HepG2 (cell line): Measurements from ENCODE around the gene NUFIP2. TPM values are rescaled to one million over a fixed set of nuclear protein-coding genes. Genes with fewer than 3 reads are reported as not detected.
A peak's percentile ranks its signal among the peaks of the same experiment; 100 is the strongest.

Experiments used
- ATF5 ChIP-seq: sonication (generic); formaldehyde crosslinking; IDR thresholded peaks from 2 replicates; pipeline ENCODE4 v1.4.0; 2020; ENCODE audit warnings: mild to moderate bottlenecking, low read depth, missing genetic modification reagents
- CHD4 ChIP-seq: fragments of 200-600 bp; sonication (generic); IDR thresholded peaks from 2 replicates; pipeline ENCODE4 v1.7.0; 2017; ENCODE audit warnings: mild to moderate bottlenecking, low read length, borderline replicate concordance
- GABPB1 ChIP-seq: IDR thresholded peaks from 2 replicates; pipeline ENCODE4 v1.6.1; 2016; ENCODE audit warnings: mild to moderate bottlenecking, missing genetic modification reagents, moderate library complexity, missing compliant biosample characterization
- HES4 ChIP-seq: sonication (generic); formaldehyde crosslinking; IDR thresholded peaks from 2 replicates; pipeline ENCODE4 v1.9.0; 2021; ENCODE audit warnings: mild to moderate bottlenecking, missing genetic modification reagents, borderline replicate concordance
- KDM2A ChIP-seq: sonication (generic); formaldehyde crosslinking; IDR thresholded peaks from 2 replicates; pipeline ENCODE4 v1.4.0; 2020; ENCODE audit warnings: low read depth, missing genetic modification reagents, borderline replicate concordance
- MIER3 ChIP-seq: IDR thresholded peaks from 2 replicates; pipeline ENCODE4 v1.6.1; 2016; ENCODE audit warnings: missing compliant biosample characterization, borderline replicate concordance
- NCOA1 ChIP-seq: sonication (generic); formaldehyde crosslinking; IDR thresholded peaks from 2 replicates; pipeline ENCODE4 v1.9.0; 2021; ENCODE audit warnings: missing genetic modification reagents
- POGZ ChIP-seq: sonication (generic); formaldehyde crosslinking; IDR thresholded peaks from 2 replicates; pipeline ENCODE4 v1.4.0; 2020; ENCODE audit warnings: mild to moderate bottlenecking, missing genetic modification reagents
- RXRB ChIP-seq: IDR thresholded peaks from 2 replicates; pipeline ENCODE4 v1.6.1; 2016; ENCODE audit warnings: borderline replicate concordance, missing genetic modification reagents, missing compliant biosample characterization
- SNAPC4 ChIP-seq: sonication (generic); formaldehyde crosslinking; IDR thresholded peaks from 2 replicates; pipeline ENCODE4 v1.4.0; 2020; ENCODE audit warnings: mild to moderate bottlenecking, missing genetic modification reagents
- TCF12 ChIP-seq, 2 experiments: fragments of 450-650 bp in 1 of 2; sonication (generic) in 1 of 2; formaldehyde crosslinking in 1 of 2; IDR thresholded peaks; 2 replicates each; pipeline versions ENCODE4 v1.6.1 to v1.8.0; 2017 to 2022; ENCODE audit warnings: antibody characterized with exemption in 1 of 2, mild to moderate bottlenecking in 1 of 2, missing genetic modification reagents in 1 of 2, moderate library complexity in 1 of 2
- TFDP1 ChIP-seq: IDR thresholded peaks from 2 replicates; pipeline ENCODE4 v1.6.1; 2016; ENCODE audit warnings: missing compliant biosample characterization, missing genetic modification reagents, borderline replicate concordance
- ZBTB46 ChIP-seq: sonication (generic); formaldehyde crosslinking; IDR thresholded peaks from 2 replicates; pipeline ENCODE4 v1.4.0; 2020; ENCODE audit warnings: mild to moderate bottlenecking, missing genetic modification reagents, borderline replicate concordance
- ZNF12 ChIP-seq: sonication (generic); formaldehyde crosslinking; IDR thresholded peaks from 2 replicates; pipeline ENCODE4 v1.5.0; 2020; ENCODE audit warnings: missing genetic modification reagents
- ZNF235 ChIP-seq: sonication (generic); formaldehyde crosslinking; IDR thresholded peaks from 2 replicates; pipeline ENCODE4 v1.8.1; 2023; ENCODE audit warnings: mild to moderate bottlenecking, missing genetic modification reagents, borderline replicate concordance
- ZNF431 ChIP-seq: sonication (generic); formaldehyde crosslinking; IDR thresholded peaks from 2 replicates; pipeline ENCODE4 v1.9.0; 2022; ENCODE audit warnings: missing genetic modification reagents, low read depth, mild to moderate bottlenecking, borderline replicate concordance
- ZNF598 ChIP-seq: sonication (generic); formaldehyde crosslinking; IDR thresholded peaks from 2 replicates; pipeline ENCODE4 v1.5.1; 2020; ENCODE audit warnings: mild to moderate bottlenecking, missing genetic modification reagents, borderline replicate concordance
- ZNF891 ChIP-seq: sonication (generic); formaldehyde crosslinking; IDR thresholded peaks from 2 replicates; pipeline ENCODE4 v1.5.0; 2020; ENCODE audit warnings: mild to moderate bottlenecking, missing genetic modification reagents
- ZSCAN9 ChIP-seq: IDR thresholded peaks from 2 replicates; pipeline ENCODE4 v1.6.1; 2016; ENCODE audit warnings: borderline replicate concordance
- polyA plus RNA-seq, 8 experiments: library from polyadenylated mRNA; depleted of rRNA in 3 of 8; stranded (reverse) in 7 of 8; unstranded in 1 of 8; fragments of >200 nt; fragmentation: Illumina TruSeq in 4 of 8; extraction: Trizol in 4 of 8; gene quantifications; 2 replicates each; pipeline versions ENCODE4 v1.2.1 to v1.2.3, GENCODE V29; 2011 to 2016; ENCODE audit warnings: low read depth in 4 of 8, missing spikeins in 1 of 8, mixed read lengths in 1 of 8; ENCODE audit not compliant: insufficient read depth in 1 of 8
- total RNA-seq, 5 experiments: library from RNA; depleted of rRNA; stranded (reverse); fragments of >200 nt; fragmentation: Illumina TruSeq; extraction: Trizol; gene quantifications; 2 replicates each; pipeline ENCODE4 v1.2.3, GENCODE V29; 2016; ENCODE audit warnings: low read depth in 1 of 5

The NUFIP2 gene
- total and polyA plus RNA-seq, 2 of the 13 experiments (the other 11 are each of a cell fraction or from before 2014, with no cell fraction given): 10.3 to 30.8 TPM

GRCh38 chr17:29293890-29294579 lies at the start of gene NUFIP2 (continued):
- no peak for TF ChIP-seq ZBTB46 (CRISPR knock-in tag)
- no peak; the same call in 1 of the 2 replicates for TF ChIP-seq SNAPC4 (CRISPR knock-in tag)
- TF ChIP-seq ATF5 (CRISPR knock-in tag): no peak
- TF ChIP-seq RXRB (CRISPR knock-in tag): peak; percentile 84
- TF ChIP-seq NCOA1 (CRISPR knock-in tag): no peak
- TF ChIP-seq ZNF598: peak; percentile 71; the same call in 1 of the 2 replicates
- no peak for TF ChIP-seq CHD4
- no peak for TF ChIP-seq ZNF431 (CRISPR knock-in tag)
- TF ChIP-seq ZNF12 (CRISPR knock-in tag): no peak; the same call in 1 of the 2 replicates
- TF ChIP-seq HES4 (CRISPR knock-in tag): 0 out of 2 replicates have a peak, but pooled peaks have one; percentile 39
- no peak; the same call in 1 of the 2 replicates for TF ChIP-seq TFDP1 (CRISPR knock-in tag)
- TF ChIP-seq ZNF891: peak; percentile 77; the same call in 1 of the 2 replicates
- TF ChIP-seq GABPB1: peak; percentile 83
- peak; percentile 89; the same call in 1 of the 2 replicates for TF ChIP-seq MIER3 (CRISPR knock-in tag)
- TF ChIP-seq ZNF235 (CRISPR knock-in tag): no peak
- TF ChIP-seq POGZ (CRISPR knock-in tag): peak; percentile 65
- TF ChIP-seq KDM2A: peak; percentile 82; the same call in 1 of the 2 replicates
- TF ChIP-seq ZSCAN9 (CRISPR knock-in tag): peak; percentile 47; the same call in 1 of the 2 replicates
- TF ChIP-seq TCF12 (IDR thresholded peaks at IDR 0.05): no peak
- peak; percentile 55; the same call in 1 of the 2 replicates for TF ChIP-seq TCF12 (CRISPR knock-in tag; IDR thresholded peaks at IDR 0.05)
